Suprapubic skin (tissue), 4 donors: Measurements from ENCODE around the gene KCNA2. TPM values are rescaled to one million over a fixed set of nuclear protein-coding genes. Genes with fewer than 3 reads are reported as not detected.

Experiments
- DNase-seq, 2 donors: peaks; one replicate each; pipeline ENCODE4 v3.0.0-alpha.2; 2019; ENCODE audit warnings: low spot score in 2 of 2
- H3K27ac ChIP-seq: fragments of 200-600 bp; sonication (generic); one replicate; pipeline ENCODE4 v1.5.1; 2019
- H3K27me3 ChIP-seq: fragments of 200-600 bp; sonication (generic); one replicate; pipeline ENCODE4 v1.5.1; 2019
- H3K36me3 ChIP-seq: fragments of 200-600 bp; sonication (generic); one replicate; pipeline ENCODE4 v1.5.1; 2019
- H3K4me1 ChIP-seq: fragments of 200-600 bp; sonication (generic); one replicate; pipeline ENCODE4 v1.5.1; 2019
- H3K4me3 ChIP-seq: fragments of 200-600 bp; sonication (generic); one replicate; pipeline ENCODE4 v1.5.1; 2019; ENCODE audit warnings: mild to moderate bottlenecking
- H3K9me3 ChIP-seq: fragments of 200-600 bp; sonication (generic); one replicate; pipeline ENCODE4 v1.5.1; 2019
- EP300 ChIP-seq: sonication (generic); formaldehyde crosslinking; IDR thresholded peaks from one replicate; pipeline ENCODE4 v1.6.1; 2017; ENCODE audit warnings: antibody characterized with exemption
- POLR2A ChIP-seq, 2 donors: fragments of 450-650 bp; IDR thresholded peaks; one replicate each; pipeline ENCODE4 v1.6.1; 2017; ENCODE audit warnings: antibody characterized with exemption in 2 of 2, mild to moderate bottlenecking in 2 of 2, moderate library complexity in 2 of 2
- POLR2AphosphoS5 ChIP-seq, 3 donors: sonication (generic); formaldehyde crosslinking; IDR thresholded peaks; one replicate each; pipeline ENCODE4 v1.6.1; 2017; ENCODE audit warnings: antibody characterized with exemption in 3 of 3
- WGBS: methylation state at CpG from one replicate; pipeline ENCODE4 v1.1.5; 2018; 5-methylcytosine and 5-hydroxymethylcytosine counted together
- total RNA-seq, 4 donors: library from RNA; depleted of rRNA; stranded (reverse); fragments of >200 nt; gene quantifications; one replicate each; pipeline ENCODE4 v1.1.0, GENCODE V29; 2016
- TF ChIP-seq, protein P1 (sequence below), 2 donors: fragments of 200-600 bp in 1 of 2; fragments of 450-650 bp in 1 of 2; sonication (generic) in 1 of 2; IDR thresholded peaks; one replicate each; pipeline ENCODE4 v1.5.1; 2016 to 2019; ENCODE audit warnings: antibody characterized with exemption in 2 of 2, mild to moderate bottlenecking in 1 of 2, moderate library complexity in 1 of 2

KCNA2 gene
- total RNA-seq, 4 donors from 2014 or later = 0.34 to 0.97 (median 0.54) TPM

- no peaks in the 10 kb centered on the region for H3K9me3 ChIP-seq
- peaks cover 11% of the 10 kb centered on the region for H3K27me3 ChIP-seq
- H3K27ac ChIP-seq = no peak overlapping the region
- TF ChIP-seq POLR2A (IDR thresholded peaks at IDR 0.05) = no peak
- TF ChIP-seq, protein P1, sequence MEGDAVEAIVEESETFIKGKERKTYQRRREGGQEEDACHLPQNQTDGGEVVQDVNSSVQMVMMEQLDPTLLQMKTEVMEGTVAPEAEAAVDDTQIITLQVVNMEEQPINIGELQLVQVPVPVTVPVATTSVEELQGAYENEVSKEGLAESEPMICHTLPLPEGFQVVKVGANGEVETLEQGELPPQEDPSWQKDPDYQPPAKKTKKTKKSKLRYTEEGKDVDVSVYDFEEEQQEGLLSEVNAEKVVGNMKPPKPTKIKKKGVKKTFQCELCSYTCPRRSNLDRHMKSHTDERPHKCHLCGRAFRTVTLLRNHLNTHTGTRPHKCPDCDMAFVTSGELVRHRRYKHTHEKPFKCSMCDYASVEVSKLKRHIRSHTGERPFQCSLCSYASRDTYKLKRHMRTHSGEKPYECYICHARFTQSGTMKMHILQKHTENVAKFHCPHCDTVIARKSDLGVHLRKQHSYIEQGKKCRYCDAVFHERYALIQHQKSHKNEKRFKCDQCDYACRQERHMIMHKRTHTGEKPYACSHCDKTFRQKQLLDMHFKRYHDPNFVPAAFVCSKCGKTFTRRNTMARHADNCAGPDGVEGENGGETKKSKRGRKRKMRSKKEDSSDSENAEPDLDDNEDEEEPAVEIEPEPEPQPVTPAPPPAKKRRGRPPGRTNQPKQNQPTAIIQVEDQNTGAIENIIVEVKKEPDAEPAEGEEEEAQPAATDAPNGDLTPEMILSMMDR (IDR thresholded peaks at IDR 0.05) = no peak
- TF ChIP-seq EP300 = no peak
- TF ChIP-seq POLR2AphosphoS5 (IDR thresholded peaks at IDR 0.05) = no peak
- no peak overlapping the region for H3K4me3 ChIP-seq
- H3K4me1 ChIP-seq = no peaks in the 10 kb centered on the region
- H3K36me3 ChIP-seq = no peaks in the 10 kb centered on the region
- 82% methylated on average over 4 of the region's 4 CpGs for WGBS
- no peak for DNase-seq
Measured at GRCh38 chr1:110563089-110563488, 43.1 kb downstream of the KCNA2 start.

GRCh38 chr1:110561596-110561995 lies 44.6 kb downstream of the KCNA2 start:
- TF ChIP-seq POLR2AphosphoS5 (IDR thresholded peaks at IDR 0.05) = no peak
- TF ChIP-seq, protein P1 (IDR thresholded peaks at IDR 0.05) = no peak
- TF ChIP-seq EP300 = no peak
- no peak for TF ChIP-seq POLR2A (IDR thresholded peaks at IDR 0.05)
- DNase-seq = peak in 1 of 2 donors; percentile 38
- Histone ChIP-seq H3K36me3 (no peaks in the 10 kb centered on the region), H3K27me3 (peaks cover 19% of the 10 kb centered on the region), H3K27ac (no peak overlapping the region), H3K4me1 (no peaks in the 10 kb centered on the region), H3K9me3 (no peaks in the 10 kb centered on the region), H3K4me3 (no peak overlapping the region)
- 49% methylated on average over 7 of the region's 7 CpGs for WGBS

DNA sequence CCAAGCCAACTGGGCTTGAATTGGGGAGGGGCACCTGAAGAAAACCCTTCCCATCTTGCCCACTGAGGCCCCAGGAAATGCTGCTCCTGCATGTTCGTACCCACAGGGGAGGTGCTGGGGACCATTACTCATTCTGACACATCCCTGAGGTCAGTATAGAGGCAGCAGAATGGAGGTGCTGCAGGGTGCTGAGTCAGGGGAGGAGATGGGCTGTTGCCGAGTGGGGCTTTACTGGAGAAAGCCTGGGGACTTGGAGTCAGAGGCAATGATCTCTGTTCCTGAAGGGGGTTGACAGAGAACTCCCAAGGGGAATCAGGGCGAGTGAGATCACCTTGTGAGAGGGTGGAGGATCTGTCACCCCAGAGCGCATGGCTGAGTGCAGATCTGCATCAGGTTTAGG lies 47.0 kb downstream of the KCNA2 start:
- Histone ChIP-seq H3K27ac (no peak overlapping the region), H3K9me3 (no peaks in the 10 kb centered on the region), H3K36me3 (no peaks in the 10 kb centered on the region), H3K27me3 (peaks cover 38% of the 10 kb centered on the region), H3K4me1 (peaks cover 12% of the 10 kb centered on the region), H3K4me3 (no peak overlapping the region)
- peak in 1 of 2 donors; percentile 37 for DNase-seq
- 56% methylated on average over 4 of the region's 4 CpGs for whole genome bisulfite sequencing
- TF ChIP-seq POLR2AphosphoS5 (IDR thresholded peaks at IDR 0.05) (no peak), EP300 (no peak), POLR2A (IDR thresholded peaks at IDR 0.05) (no peak)
- TF ChIP-seq, protein P1 (IDR thresholded peaks at IDR 0.05) = no peak

DNA sequence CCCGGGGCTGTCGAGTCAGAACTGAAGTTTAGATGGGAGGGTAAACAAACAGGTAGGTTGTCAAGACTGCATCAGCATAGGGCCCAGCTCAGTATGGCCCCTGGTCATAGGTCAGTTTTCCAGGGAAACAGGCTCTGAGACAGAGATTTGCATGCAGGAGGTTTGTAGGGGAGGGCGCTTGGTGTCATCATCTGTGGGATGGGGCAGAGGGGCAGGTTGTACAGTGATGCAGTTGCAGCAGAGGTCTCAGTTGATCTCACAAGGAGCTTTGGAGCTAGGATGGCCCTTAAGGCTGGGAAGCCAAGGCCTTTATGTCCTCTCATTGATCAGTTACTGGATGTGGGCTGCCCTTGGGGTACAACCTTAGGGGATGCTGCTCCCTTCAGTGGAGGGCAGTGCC lies 48.7 kb downstream of the KCNA2 start:
- Histone ChIP-seq H3K9me3 (no peaks in the 10 kb centered on the region), H3K4me1 (peaks cover 12% of the 10 kb centered on the region), H3K4me3 (no peak overlapping the region), H3K36me3 (no peaks in the 10 kb centered on the region), H3K27ac (no peak overlapping the region), H3K27me3 (peaks cover 48% of the 10 kb centered on the region)
- TF ChIP-seq POLR2AphosphoS5 (IDR thresholded peaks at IDR 0.05) = no peak
- TF ChIP-seq, protein P1 (IDR thresholded peaks at IDR 0.05) = no peak
- no peak for TF ChIP-seq EP300
- TF ChIP-seq POLR2A (IDR thresholded peaks at IDR 0.05) = no peak
- no peak for DNase-seq
- WGBS = 82% methylated on average over 3 of the region's 3 CpGs

GRCh38 chr1:110556471-110556807 lies 49.7 kb downstream of the KCNA2 start:
- Histone ChIP-seq H3K4me1 (peaks cover 12% of the 10 kb centered on the region), H3K36me3 (no peaks in the 10 kb centered on the region), H3K27ac (no peak overlapping the region), H3K27me3 (peaks cover 58% of the 10 kb centered on the region), H3K4me3 (no peak overlapping the region), H3K9me3 (no peaks in the 10 kb centered on the region)
- WGBS = 56% methylated on average over 4 of the region's 5 CpGs
- DNase-seq = no peak
- TF ChIP-seq POLR2A (IDR thresholded peaks at IDR 0.05) (no peak), EP300 (no peak), POLR2AphosphoS5 (IDR thresholded peaks at IDR 0.05) (no peak)
- TF ChIP-seq, protein P1 (IDR thresholded peaks at IDR 0.05) = no peak
